ENCODE measurements around the gene PAQR4. TPM values are rescaled to one million over a fixed set of nuclear protein-coding genes. Genes with fewer than 3 reads are reported as not detected.
"Not testable (repeated sequence)": the region's sequence is repeated elsewhere in the genome, so short reads cannot be mapped to it uniquely, and the experiment has no call there.

PAQR4 gene
- total RNA-seq, 4 donors from 2014 or later: 4.2 to 14.6 (median 10.2) TPM

GRCh38 chr16:2942045-2942444, 27.1 kb upstream of the PAQR4 start:
- ATAC-seq (no peak), DNase-seq (no peak)
- H3K27ac ChIP-seq: no peak overlapping the region
- TF ChIP-seq CTCF (IDR thresholded peaks at IDR 0.05 in 4 of 5, conservative IDR thresholded peaks at IDR 0.05 in 1 of 5): no peak
- TF ChIP-seq POLR2A (IDR thresholded peaks at IDR 0.05): no peak
- H3K36me3 ChIP-seq: peaks cover 0 to 67% of the 10 kb centered on the region in 2 donors
- H3K4me3 ChIP-seq: no peak overlapping the region
- in situ Hi-C loops (cut with MboI; ENCODE audit: low sequenced_read_pairs in 4 of 4) (no loop called here), intact Hi-C loops (cut with DNase I; ENCODE audit: low total_unique reads) (no loop called here)
- H3K9me3 ChIP-seq: no peaks in the 10 kb centered on the region
- peaks cover 0 to 3% of the 10 kb centered on the region in 2 donors for H3K4me1 ChIP-seq
- no peaks in the 10 kb centered on the region for H3K27me3 ChIP-seq

GRCh38 chr16:2943716-2944115, 25.4 kb upstream of the PAQR4 start:
- H3K9me3 ChIP-seq; H3K4me1 ChIP-seq; H3K4me3 ChIP-seq; intact Hi-C loops (cut with DNase I; ENCODE audit: low total_unique reads); DNase-seq; H3K27me3 ChIP-seq; in situ Hi-C loops (cut with MboI; ENCODE audit: low sequenced_read_pairs in 4 of 4); H3K27ac ChIP-seq; ATAC-seq: not testable (repeated sequence)
- H3K36me3 ChIP-seq: peaks cover 0 to 52% of the 10 kb centered on the region in 2 donors

GRCh38 chr16:2946649-2947048, 22.5 kb upstream of the PAQR4 start:
- intact Hi-C loops (cut with DNase I; ENCODE audit: low total_unique reads): no loop called here
- H3K27me3 ChIP-seq: no peaks in the 10 kb centered on the region
- no peak overlapping the region for H3K4me3 ChIP-seq
- DNase-seq: no peak
- in situ Hi-C loops (cut with MboI; ENCODE audit: low sequenced_read_pairs in 4 of 4): no loop called here
- H3K27ac ChIP-seq: no peak overlapping the region
- peaks cover 0 to 15% of the 10 kb centered on the region in 2 donors for H3K4me1 ChIP-seq
- H3K36me3 ChIP-seq: peaks cover 0 to 24% of the 10 kb centered on the region in 2 donors
- ATAC-seq: no peak
- TF ChIP-seq POLR2A (IDR thresholded peaks at IDR 0.05): no peak
- TF ChIP-seq CTCF (IDR thresholded peaks at IDR 0.05 in 4 of 5, conservative IDR thresholded peaks at IDR 0.05 in 1 of 5): no peak
- H3K9me3 ChIP-seq: no peaks in the 10 kb centered on the region

- Histone ChIP-seq H3K4me1 (peaks cover 0 to 15% of the 10 kb centered on the region in 2 donors), H3K27me3 (peaks cover 0 to 2% (median 0%) of the 10 kb centered on the region in 3 donors), H3K9me3 (no peaks in the 10 kb centered on the region), H3K27ac (peak overlapping the region in 1 of 4 donors; percentile 65), H3K36me3 (peaks cover 0 to 6% of the 10 kb centered on the region in 2 donors), H3K4me3 (no peak overlapping the region)
- DNase-seq (peak in 1 of 2 donors; percentile 68), ATAC-seq (peak in 1 of 2 donors; percentile 83)
- intact Hi-C loops (cut with DNase I; ENCODE audit: low total_unique reads) (no loop called here), in situ Hi-C loops (cut with MboI; ENCODE audit: low sequenced_read_pairs in 4 of 4) (no loop called here)
- TF ChIP-seq POLR2A (IDR thresholded peaks at IDR 0.05) (no peak), CTCF (IDR thresholded peaks at IDR 0.05 in 4 of 5, conservative IDR thresholded peaks at IDR 0.05 in 1 of 5) (no peak)
These were observed 20.1 kb upstream of the PAQR4 start for GRCh38 chr16:2948807-2949704.

- TF ChIP-seq POLR2A (IDR thresholded peaks at IDR 0.05) (no peak), CTCF (IDR thresholded peaks at IDR 0.05 in 4 of 5, conservative IDR thresholded peaks at IDR 0.05 in 1 of 5) (no peak)
- peaks cover under 1 to 5% (median 2%) of the 10 kb centered on the region in 3 donors for H3K27me3 ChIP-seq
- no peak overlapping the region for H3K4me3 ChIP-seq
- H3K4me1 ChIP-seq: peaks cover 0 to 15% of the 10 kb centered on the region in 2 donors
- peak overlapping the region in 1 of 4 donors; percentile 65 for H3K27ac ChIP-seq
- no peaks in the 10 kb centered on the region for H3K9me3 ChIP-seq
- ATAC-seq (no peak), DNase-seq (no peak)
- H3K36me3 ChIP-seq: peaks cover 0 to 6% of the 10 kb centered on the region in 2 donors
- in situ Hi-C loops (cut with MboI; ENCODE audit: low sequenced_read_pairs in 4 of 4): no loop called here
- intact Hi-C loops (cut with DNase I; ENCODE audit: low total_unique reads): no loop called here
These were observed 19.3 kb upstream of the PAQR4 start for GRCh38 chr16:2949705-2950352.

Data from gastrocnemius medialis (tissue), 4 donors.